ENCODE measurements around the gene TRIM58.

TRIM58 gene

DNA sequence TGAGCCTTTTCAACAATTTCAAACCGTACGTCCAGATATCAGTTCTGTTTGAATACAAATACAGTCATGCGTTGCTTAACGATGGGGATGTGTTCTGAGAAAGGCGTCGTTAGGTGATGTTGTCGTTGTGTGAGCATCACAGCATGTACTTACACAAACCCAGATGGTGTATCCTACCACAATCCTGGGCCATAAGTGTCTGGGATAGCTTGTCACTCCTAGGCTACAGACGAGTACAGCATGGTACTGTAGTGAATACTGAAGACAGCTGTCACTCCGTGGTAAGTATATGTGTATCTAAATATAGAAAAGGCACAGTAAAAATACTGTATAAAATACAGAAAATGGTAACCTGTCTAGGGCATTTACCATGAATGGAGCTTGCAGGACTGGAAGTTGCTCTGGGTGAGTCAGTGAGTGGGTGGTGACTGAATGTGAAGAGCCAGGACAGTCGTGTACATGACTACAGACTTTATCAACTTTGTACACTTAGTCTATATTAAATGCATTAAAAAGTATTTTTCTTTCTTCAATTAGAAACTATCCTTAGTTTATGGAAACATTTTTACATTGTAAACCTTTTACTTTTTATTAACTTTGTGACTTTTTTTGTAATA, 27.9 kb downstream of the TRIM58 start (continued):
- TF ChIP-seq ZNF112 (tag by site-specific recombination; IDR thresholded peaks at IDR 0.05) (no peak), ZNF416 (tag by site-specific recombination; IDR thresholded peaks at IDR 0.05) (no peak), TRIM28 (IDR thresholded peaks at IDR 0.05; ENCODE audit: borderline replicate concordance, low read length) (no peak), ZNF600 (tag by site-specific recombination; IDR thresholded peaks at IDR 0.05) (no peak), ZNF23 (tag by site-specific recombination; IDR thresholded peaks at IDR 0.05; ENCODE audit: borderline replicate concordance) (no peak), ZNF707 (tag by site-specific recombination; IDR thresholded peaks at IDR 0.05) (no peak), GLIS2 (tag by site-specific recombination; IDR thresholded peaks at IDR 0.05) (no peak), ZNF26 (tag by site-specific recombination; IDR thresholded peaks at IDR 0.05) (no peak), ZNF302 (tag by site-specific recombination; IDR thresholded peaks at IDR 0.05; ENCODE audit: low read depth) (no peak), ZNF48 (tag by site-specific recombination; IDR thresholded peaks at IDR 0.05) (no peak), ZNF571 (tag by site-specific recombination; IDR thresholded peaks at IDR 0.05) (no peak)

DNA sequence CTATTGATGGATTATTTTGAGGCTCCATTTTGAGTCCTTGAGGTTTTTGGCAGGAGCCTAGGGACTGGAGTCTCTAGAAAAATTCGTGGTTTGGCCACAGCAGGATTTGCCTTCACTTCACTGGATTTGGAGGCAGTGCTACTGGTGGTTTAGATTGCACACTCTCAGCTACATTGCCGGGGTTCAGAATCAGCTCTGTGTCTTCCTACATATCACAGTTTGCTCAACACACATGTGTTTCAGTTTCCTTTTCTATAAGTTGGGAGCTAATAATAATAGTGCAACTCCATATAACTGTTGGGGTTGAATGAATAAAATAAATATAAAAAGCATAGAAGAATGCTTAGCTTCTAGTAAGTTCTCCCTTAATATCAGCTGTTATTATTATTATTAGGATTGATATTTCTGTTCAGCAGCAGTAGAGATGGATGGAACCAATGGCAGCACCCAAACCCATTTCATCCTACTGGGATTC, 38.2 kb downstream of the TRIM58 start, which contains the start of gene OR2W3:
OR2W3 (plus strand) TSS at position 425 of the 475 bp plus-strand sequence; CDS start at position 425, 0 bp downstream.
- Histone ChIP-seq H3K9me3 (ENCODE audit: control insufficient read depth, insufficient read depth, low read depth, low read length) (no peaks in the 10 kb centered on the region), H3K4me3 (ENCODE audit: low read depth, low read length) (no peak within 1 kb of the TSS)
- CTCF ChIA-PET, result no interaction called here

DNA sequence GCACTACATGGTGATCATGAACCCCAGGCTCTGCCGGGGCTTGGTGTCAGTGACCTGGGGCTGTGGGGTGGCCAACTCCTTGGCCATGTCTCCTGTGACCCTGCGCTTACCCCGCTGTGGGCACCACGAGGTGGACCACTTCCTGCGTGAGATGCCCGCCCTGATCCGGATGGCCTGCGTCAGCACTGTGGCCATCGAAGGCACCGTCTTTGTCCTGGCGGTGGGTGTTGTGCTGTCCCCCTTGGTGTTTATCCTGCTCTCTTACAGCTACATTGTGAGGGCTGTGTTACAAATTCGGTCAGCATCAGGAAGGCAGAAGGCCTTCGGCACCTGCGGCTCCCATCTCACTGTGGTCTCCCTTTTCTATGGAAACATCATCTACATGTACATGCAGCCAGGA, 39.0 kb downstream of the TRIM58 start:
- Histone ChIP-seq H3K9me3 (ENCODE audit: control insufficient read depth, insufficient read depth, low read depth, low read length) (no peaks in the 10 kb centered on the region), H3K4me3 (ENCODE audit: low read depth, low read length) (no peak overlapping the region), H3K36me3 (ENCODE audit: control insufficient read depth in 2 of 2, insufficient read depth in 1 of 2, low read length in 2 of 2) (no peaks in the 10 kb centered on the region), H3K4me1 (ENCODE audit: control insufficient read depth, insufficient read depth, low read length) (no peaks in the 10 kb centered on the region), H3K27ac (ENCODE audit: extremely low read depth, low read depth, low read length) (no peak overlapping the region)
- ChIA-PET POLR2A (no interaction called here), CTCF (no interaction called here)
- TF ChIP-seq ZBTB6 (tag by site-specific recombination; IDR thresholded peaks at IDR 0.05), result no peak
- TF ChIP-seq SETDB1 (IDR thresholded peaks at IDR 0.05; ENCODE audit: insufficient read length, low read length), result no peak
- no peak for TF ChIP-seq ZNF792 (tag by site-specific recombination; IDR thresholded peaks at IDR 0.05)
- no peak for TF ChIP-seq FEZF1 (tag by site-specific recombination; IDR thresholded peaks at IDR 0.05)
- no peak for TF ChIP-seq ZSCAN30 (tag by site-specific recombination; IDR thresholded peaks at IDR 0.05)
- TF ChIP-seq ZNF776 (tag by site-specific recombination; IDR thresholded peaks at IDR 0.05; ENCODE audit: borderline replicate concordance), result no peak
- no peak for TF ChIP-seq MZF1 (tag by site-specific recombination; IDR thresholded peaks at IDR 0.05; ENCODE audit: borderline replicate concordance)
- TF ChIP-seq, protein P1, sequence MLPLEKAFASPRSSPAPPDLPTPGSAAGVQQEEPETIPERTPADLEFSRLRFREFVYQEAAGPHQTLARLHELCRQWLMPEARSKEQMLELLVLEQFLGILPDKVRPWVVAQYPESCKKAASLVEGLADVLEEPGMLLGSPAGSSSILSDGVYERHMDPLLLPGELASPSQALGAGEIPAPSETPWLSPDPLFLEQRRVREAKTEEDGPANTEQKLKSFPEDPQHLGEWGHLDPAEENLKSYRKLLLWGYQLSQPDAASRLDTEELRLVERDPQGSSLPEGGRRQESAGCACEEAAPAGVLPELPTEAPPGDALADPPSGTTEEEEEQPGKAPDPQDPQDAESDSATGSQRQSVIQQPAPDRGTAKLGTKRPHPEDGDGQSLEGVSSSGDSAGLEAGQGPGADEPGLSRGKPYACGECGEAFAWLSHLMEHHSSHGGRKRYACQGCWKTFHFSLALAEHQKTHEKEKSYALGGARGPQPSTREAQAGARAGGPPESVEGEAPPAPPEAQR (tag by site-specific recombination; IDR thresholded peaks at IDR 0.05), result no peak

More for the DNA sequence above, 38.2 kb downstream of the TRIM58 start, which contains the start of gene OR2W3:
- TF ChIP-seq, protein P2, sequence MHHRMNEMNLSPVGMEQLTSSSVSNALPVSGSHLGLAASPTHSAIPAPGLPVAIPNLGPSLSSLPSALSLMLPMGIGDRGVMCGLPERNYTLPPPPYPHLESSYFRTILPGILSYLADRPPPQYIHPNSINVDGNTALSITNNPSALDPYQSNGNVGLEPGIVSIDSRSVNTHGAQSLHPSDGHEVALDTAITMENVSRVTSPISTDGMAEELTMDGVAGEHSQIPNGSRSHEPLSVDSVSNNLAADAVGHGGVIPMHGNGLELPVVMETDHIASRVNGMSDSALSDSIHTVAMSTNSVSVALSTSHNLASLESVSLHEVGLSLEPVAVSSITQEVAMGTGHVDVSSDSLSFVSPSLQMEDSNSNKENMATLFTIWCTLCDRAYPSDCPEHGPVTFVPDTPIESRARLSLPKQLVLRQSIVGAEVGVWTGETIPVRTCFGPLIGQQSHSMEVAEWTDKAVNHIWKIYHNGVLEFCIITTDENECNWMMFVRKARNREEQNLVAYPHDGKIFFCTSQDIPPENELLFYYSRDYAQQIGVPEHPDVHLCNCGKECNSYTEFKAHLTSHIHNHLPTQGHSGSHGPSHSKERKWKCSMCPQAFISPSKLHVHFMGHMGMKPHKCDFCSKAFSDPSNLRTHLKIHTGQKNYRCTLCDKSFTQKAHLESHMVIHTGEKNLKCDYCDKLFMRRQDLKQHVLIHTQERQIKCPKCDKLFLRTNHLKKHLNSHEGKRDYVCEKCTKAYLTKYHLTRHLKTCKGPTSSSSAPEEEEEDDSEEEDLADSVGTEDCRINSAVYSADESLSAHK (tag by site-specific recombination; IDR thresholded peaks at IDR 0.05), result no peak
- Histone ChIP-seq H3K36me3 (ENCODE audit: control insufficient read depth in 2 of 2, insufficient read depth in 1 of 2, low read length in 2 of 2) (no peaks in the 10 kb centered on the region), H3K4me1 (ENCODE audit: control insufficient read depth, insufficient read depth, low read length) (no peaks in the 10 kb centered on the region), H3K27ac (ENCODE audit: extremely low read depth, low read depth, low read length) (no peak within 1 kb of the TSS)
- POLR2A ChIA-PET, result no interaction called here
